GM21576 (cell line): ENCODE data around the gene IL6R.

ENCODE experiments used
- ATAC-seq: cut with Tn5 transposase; IDR thresholded peaks from one replicate; pipeline ENCODE4 v1.9.1; 2021; ENCODE audit warnings: mild to moderate bottlenecking, moderate library complexity; ENCODE audit not compliant: unreplicated experiment

The IL6R gene

DNA sequence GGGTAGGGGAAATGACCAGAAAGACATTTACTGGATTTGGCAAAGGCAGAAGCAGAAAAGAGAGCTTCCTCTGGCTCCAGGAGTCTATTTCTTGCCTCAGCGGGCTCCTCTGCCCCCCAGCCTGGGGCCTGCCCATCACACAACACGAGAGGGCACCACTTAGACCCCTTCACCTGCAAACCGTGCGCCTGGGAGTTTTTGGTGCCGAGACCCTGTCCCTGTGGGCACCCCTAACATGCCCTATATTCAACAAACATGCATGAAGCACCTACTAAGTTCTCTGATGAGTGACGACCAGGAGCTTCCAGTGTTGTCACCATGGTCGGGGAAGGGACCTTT, 18.8 kb downstream of the IL6R start:
- no peak for ATAC-seq

DNA sequence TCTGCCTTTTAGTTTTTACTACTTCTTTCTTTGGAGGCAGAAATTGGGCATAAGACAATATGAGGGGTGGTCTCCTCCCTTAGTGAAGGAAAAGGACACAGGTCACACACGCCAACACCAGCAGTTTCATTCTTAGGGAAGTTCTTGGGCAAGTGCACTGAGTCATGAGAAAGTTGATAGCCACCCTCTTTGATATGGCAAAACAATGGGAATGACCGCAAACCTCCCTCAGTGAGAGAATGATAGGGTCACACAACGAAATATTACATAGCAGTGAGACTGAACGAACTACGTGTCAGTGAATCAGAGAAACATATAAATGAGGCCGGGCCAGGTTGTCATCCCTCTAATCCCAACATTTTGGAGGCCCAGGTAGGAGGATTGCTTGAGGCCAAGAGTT, 20.0 kb downstream of the IL6R start:
- no peak for ATAC-seq

DNA sequence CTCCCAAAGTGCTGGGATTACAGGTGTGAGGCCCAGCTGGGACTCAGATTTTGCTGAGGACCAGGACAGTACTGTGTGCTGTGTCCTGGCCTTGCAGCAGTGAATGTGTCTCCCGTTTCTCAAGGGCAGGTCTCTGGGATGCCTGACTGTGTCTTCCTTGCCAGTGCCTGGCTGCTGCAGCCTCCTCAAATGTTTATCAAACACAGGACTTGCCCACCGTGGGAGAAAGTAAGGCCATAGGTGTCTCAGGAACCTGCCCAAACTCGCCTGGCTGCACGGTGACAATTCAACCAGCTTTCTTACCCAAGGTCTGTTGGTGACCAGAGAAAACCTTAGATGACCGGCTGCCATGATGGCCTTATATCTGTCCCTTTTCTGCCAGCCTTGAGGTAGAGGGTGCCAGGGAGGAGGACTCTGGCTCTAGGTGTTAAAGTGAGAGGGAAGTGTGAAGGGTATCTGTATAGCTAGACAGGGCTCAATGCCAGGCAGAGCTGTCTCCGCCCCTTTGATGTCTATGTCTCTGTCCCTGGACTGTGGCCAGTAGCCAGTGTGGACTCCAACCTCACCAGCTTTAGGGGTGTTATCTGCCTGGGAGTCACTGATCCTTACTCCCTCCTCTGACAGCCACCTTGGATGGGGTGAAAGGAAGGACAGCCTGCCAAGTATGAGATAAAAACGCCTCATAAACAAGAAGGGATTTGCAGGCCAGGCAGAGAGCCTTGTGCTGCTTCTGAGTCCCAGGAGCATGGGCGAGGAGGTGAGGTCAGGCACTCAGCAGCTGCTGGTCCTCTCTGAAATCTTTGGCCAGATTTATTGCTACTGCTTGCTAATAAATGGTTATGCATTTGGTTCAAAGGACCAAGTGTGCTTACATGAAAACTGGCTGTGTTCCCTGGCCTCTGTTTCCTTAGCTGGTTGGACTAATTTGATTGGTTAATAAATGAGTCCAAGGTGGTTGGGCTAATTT, 22.3 kb downstream of the IL6R start:
- ATAC-seq: no peak

DNA sequence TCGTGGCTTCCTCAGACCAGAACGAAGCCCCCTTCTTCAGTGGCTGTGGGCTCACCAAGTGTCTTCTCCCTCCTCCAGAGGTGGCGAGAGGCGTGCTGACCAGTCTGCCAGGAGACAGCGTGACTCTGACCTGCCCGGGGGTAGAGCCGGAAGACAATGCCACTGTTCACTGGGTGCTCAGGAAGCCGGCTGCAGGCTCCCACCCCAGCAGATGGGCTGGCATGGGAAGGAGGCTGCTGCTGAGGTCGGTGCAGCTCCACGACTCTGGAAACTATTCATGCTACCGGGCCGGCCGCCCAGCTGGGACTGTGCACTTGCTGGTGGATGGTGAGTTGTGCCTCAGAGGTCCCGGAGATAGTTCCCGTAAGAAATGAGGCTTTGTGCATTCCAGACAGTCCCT, 24.0 kb downstream of the IL6R start:
- no peak for ATAC-seq

DNA sequence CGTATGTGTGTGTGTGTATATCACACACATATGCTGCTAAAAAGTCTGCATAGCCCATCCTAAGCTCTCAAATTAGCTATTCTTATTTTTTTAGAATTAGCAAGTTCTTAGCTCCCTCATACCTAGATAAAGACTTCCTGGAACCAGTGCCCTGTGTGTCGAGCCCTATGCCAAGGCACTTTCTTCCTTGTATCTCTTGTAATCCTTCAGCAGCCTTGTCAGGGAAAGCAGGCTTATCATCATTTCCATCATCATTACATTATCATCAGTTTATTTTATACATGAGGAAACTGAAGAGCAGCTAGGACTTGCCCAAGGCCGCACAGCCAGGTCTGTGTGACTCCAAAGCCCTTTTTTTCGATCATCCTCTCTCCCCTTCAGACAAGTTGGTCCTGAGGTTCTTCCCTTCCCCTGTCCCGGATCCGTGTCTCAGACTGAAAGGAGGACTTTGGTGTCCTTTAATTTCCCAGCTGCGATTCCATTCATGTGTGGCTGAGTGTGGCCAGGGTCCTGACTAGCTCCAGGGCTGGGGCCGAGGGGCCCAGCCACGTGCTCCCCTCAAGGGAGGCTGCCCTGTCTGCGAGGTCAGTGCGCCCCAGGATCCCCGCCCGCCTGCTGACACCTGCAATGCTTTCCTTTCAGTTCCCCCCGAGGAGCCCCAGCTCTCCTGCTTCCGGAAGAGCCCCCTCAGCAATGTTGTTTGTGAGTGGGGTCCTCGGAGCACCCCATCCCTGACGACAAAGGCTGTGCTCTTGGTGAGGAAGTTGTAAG, 24.9 kb downstream of the IL6R start:
- ATAC-seq: no peak

DNA sequence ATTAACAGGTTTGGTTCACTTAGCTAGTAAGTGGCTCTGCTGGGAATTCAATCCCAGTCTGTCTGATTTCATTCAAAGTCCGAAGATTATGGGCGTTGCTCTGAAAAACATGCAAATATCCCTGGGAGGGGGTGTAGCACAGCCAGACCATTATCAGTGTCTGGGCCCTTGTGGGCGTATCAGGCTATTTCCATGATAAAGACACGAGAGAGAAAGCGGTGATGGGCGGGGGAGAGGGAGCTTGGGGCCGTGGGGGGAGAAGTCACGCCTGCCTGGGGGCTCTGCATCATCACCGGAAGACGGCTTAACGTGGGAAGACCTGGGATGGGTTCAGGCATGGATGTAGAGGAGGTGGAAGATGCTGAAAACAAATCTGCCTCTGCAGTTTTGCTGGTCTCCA, 25.8 kb downstream of the IL6R start:
- ATAC-seq: no peak

DNA sequence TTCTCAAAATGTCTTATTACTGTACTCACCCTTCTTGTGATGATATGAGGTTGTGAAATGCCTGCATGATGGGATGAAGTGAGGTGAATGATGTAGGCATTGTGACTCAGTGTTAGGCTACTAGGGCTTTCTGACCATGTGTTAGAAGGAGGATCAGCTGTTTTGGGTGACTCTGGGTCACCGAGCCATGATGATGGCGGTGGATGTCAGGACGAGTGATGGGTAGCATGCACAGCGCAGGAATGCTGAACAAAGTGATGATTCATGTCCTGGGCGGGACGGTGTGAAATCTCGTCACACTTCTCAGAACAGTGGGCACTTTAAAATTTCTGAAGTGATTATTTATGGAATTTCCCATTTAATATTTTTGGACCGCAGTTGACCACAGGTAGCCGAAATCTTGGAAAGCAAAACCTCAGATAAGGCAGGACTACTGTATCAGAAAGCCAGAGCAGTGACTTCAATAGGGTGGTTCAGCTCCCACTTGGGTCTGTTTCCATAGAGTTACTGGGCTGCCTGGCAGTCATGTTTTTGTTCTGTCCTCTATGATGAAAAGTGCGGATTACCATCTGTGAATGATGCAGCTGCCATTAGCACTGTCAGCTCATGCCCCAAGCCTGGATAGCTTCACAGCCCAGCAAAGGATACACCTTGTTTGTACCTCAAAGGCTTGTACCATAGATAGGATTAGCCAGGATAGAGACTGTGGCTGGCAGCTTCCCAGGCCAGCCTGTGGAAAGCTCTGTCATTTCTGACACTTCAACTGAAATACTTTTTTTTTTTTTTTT, 26.6 kb downstream of the IL6R start:
- no peak for ATAC-seq

DNA sequence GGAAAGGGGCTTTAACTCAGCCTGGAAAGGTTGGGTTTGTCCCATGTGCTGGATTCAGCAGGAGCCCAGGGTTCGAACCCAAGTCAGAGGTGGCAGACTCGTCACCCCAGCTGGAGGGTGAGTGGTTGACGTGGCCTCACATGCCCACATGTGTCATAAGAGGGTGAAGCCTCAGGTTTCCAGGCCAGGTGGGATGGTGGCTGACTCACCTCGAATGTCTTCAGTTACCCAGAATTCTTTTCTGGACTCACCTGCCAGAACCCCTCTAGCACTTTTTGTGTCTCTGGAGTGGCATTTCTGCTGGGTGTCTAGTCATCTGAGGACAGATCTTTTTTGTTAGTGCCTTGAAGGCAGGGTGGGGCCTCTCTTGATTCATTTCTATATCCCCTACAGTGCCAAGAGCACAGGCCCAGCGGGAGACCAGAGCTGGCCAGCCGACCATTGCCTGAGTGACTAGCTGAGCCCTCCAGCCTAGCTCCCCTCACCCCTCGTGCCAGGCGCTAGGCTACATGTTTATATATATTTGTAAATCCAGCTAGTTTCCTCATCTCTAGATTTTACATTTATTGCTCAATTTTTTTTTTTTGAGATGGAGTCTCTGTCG, 28.1 kb downstream of the IL6R start:
- no peak for ATAC-seq

DNA sequence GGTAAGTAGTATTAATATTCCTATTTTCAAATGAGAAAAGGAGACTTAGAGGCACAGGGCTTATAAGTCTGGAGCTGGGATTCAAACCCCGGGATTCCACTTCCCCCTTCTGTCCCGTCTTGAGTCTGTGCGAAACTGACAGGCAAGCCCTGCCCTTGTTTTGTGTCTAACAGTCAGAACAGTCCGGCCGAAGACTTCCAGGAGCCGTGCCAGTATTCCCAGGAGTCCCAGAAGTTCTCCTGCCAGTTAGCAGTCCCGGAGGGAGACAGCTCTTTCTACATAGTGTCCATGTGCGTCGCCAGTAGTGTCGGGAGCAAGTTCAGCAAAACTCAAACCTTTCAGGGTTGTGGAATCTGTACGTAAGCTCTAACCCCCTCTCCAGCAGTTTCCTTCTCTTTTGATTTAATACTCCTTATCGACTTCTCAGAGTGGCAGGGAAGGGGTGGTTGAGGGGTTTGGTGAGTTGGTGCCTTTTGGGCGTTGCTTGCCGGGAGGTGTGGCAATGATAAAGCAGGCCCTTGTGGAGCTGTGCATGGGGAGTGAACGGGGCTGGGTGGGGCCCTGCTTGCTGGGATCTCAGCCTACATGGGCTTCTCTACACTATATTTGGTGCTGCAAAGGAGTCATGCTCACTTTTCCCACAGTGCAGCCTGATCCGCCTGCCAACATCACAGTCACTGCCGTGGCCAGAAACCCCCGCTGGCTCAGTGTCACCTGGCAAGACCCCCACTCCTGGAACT, 29.4 kb downstream of the IL6R start:
- no peak for ATAC-seq

DNA sequence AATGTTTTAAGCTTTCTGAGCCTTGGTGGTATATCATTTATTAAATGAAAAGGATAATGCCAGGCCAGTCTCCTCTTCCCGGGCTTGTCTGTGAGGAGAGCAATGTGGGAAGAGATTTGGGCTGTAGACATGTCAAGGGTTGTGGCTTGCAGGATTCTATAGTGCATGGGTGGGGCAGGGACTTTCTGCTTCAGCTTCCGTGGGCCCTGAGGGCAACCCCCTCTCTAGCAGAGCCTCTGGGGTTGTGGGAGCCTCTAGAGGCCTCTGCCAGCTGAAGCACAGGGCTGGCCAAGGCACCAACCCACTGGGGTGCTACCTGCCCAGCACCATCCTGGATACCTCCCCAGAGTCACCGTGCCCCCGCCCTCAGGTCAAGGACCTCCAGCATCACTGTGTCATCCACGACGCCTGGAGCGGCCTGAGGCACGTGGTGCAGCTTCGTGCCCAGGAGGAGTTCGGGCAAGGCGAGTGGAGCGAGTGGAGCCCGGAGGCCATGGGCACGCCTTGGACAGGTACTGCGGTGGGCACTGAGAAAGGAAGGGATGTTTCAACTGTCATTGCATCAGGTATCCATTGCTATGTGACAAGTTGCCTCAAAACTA, 30.6 kb downstream of the IL6R start:
- no peak for ATAC-seq

DNA sequence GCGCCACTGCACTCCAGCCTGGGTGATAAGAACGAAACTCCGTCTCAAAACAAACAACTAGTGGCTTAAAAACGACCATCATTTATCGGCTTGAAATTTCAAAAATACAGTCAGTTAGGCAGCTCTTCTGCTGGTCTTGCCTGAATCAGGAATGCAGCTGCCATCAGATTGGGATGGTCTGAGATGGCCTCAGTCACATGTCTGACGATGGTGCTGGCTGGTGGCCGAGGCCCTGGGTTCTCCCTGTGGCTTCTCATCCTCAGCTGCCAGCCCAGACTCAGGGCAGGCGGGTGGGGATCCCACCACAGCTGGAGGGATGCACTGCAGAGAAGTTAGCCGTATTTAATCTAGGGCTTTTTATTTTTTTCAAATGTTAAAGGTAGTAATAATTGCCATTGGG, 31.3 kb downstream of the IL6R start:
- no peak for ATAC-seq

DNA sequence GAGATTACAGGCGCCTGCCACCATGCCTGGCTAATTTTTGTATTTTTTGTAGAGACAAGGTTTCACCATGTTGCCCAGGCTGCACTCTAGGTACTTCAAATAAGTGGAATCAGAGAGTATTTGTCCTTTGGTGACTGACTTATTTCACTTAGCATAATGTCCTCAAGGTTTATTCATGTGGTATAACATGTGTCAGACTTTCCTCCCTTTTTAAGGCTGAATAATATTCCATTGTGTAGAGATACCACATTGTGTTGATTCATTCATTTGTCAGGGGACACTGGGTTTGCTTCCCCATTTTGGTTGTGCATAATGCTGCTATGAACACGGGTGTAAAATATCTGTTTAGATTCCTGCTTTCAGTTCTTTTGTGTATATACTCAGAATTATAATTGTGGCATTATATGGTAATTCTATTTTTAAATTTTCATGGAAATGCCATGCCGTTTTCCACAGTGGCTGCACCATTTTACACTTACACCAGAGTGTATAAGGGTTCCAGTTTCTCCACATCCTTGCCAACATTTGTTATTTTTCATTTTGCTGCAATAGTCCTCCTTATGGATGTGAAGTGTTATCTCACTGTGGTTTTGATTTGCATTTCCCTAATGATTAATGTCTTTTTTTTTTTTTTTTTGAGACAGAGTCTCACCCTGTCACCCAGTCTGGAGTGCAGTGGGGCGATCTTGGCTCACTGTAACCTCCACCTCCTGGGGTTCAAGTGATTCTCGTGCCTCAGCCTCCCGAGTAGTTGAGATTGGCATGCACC, 35.1 kb downstream of the IL6R start:
- ATAC-seq: no peak

DNA sequence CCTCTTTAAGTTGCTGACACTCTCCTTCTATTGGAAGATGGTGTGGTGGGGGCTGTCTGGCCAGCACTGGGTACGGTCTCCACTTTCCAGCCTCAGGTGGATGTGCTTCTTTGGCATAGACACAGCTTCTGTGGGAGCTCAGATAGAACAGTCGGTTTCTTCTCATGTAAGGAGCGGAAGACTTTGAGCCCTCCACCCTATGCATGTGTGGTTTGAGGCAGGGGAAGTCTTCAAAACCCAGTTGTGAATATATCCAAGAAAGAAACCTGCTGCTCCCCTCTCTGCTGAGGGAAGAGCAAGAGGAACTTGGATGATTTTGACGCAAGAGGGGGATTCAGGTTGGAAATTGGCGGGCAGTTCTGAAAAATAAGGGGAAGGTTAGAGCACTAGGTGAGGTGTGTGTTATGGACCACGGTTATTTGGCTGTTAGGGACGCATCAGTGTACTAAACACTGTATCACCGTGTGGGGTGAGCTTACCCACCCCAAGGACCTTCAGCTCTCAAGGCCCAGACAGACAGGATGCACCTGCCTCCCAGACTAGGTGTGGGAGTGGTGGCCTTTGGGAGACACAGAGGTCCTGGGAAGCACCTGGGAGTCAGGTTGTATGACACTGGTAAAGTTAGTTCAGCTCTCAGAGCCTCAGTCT, 36.2 kb downstream of the IL6R start:
- ATAC-seq: no peak

DNA sequence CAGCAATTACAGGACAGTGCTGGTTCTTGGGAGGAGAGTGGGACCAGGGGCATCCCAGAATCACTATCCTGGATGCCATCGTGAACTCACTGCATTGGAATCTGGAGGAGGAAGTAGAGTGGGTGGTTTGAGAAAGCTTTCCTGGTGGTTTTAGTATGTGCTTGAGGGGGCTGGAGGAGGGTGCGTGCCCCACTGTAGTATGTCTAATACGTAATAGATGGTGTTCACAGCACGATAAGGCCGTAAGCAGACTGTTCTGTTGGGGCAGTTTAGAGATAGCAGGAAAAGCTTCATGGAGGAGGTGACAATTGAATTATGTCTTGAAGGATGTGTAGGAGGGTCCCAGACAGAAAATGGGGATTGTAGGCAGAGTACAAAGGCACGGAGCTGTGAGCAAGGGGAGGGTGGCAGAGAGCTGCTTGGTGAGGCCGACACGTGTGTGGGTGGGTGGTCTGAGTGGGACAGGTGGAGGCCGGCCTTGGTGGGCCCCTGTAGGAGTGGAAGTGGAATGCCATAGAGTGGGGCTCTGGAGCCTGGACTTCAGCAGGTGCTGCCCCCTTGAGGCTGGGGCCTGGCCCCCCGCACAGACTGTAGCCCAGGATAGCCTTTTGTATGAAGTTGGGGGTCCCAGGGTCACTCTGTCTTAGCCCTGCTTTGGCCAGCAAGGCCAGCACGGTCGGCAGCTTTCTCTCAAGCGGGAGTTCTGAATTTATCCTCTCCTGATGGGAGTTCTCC, 37.0 kb downstream of the IL6R start:
- no peak for ATAC-seq

DNA sequence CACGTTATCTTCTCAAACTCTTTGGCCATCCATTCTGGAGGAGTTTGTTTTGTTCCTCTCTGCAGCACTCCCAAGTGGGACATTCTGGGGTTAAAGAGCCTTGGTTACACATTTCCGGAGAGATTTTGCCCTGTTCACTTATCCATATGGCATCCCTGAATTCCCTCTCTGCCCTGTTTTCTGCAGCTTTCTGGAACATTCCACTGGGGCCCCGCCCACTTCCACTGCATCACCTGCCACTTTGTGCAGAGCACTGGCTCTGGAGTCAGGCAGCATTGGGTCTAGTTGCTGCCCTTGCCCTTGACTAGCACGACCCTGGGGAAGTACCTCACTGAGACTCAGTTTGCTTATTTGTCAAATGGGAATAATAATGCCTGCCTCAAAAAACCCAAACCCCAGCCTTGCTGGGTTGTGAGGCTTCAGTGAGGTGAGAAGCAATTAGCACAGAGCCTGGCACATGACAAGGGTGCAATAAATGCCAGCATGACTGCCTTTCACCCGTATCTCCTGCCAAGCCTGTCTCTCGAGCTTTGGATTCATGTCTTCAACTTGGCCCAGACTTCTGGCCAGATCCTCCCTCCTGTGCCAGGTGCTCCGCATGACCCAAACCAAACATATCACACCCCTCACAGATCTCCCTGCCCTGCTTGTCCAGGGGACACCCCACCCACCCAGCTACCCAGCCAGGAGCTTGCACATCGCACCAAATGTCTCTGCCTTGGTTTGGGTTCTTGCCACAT, 38.3 kb downstream of the IL6R start:
- ATAC-seq: no peak

DNA sequence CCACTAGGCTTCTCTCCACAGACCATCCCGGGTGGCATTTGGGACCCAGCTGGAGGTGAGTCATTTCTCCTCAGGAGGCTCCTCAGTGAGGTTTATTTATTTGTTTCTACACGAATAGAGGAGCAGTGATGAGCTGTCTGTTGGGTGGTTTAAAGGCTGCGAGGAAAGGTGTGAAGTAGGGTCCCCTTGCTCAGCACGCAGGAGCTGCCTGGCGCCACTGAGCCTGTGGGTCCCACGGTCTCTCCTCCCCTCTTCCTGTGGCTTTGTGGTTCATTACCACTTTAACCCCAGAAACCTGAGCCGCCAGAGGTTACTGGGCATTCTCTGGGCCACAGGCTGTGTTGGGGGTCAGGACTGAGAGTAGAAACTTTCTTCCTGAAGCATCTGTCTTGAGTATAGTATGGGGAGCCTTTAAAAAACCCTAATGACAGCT, 39.9 kb downstream of the IL6R start:
- ATAC-seq: no peak

DNA sequence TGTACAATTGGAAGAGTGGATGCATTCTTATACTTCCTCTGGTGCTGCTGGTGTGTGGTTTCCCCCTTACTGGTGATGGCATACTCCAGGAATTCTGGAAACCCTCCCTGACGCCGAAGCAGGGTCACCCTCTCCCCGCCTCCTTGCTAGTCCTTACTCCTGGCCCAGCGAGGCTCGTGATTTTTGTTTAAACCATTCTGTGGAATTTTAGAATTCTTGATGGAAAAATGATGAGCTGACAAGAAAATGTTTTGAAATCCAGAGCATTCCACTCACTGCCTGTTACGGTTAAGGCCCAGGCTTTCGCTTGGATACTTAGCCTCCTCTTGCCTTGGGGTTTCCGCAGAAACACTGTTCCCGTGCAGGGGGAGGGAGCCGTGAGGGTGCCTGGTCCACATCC, 41.1 kb downstream of the IL6R start:
- no peak for ATAC-seq
